Esophagus mucosa (tissue), 1 donor: ENCODE results near the gene SV2B. TPM values are rescaled to one million over a fixed set of nuclear protein-coding genes. Genes with fewer than 3 reads are reported as not detected.
"Not testable (repeated sequence)": the region's sequence is repeated elsewhere in the genome, so short reads cannot be mapped to it uniquely, and the experiment has no call there.

Source experiments
- ATAC-seq: fragments of 200-7000 bp; cut with Tn5 transposase; one replicate; pipeline ENCODE4 v1.9.1; 2020
- total RNA-seq: library from RNA; stranded (reverse); gene quantifications from one replicate; pipeline ENCODE4 v1.2.4, GENCODE V29; 2023
- donor health status: DM: yes; HTN: yes; CAD: no.

Gene SV2B
- total RNA-seq, 1 donor from 2014 or later: 0.28 TPM

DNA sequence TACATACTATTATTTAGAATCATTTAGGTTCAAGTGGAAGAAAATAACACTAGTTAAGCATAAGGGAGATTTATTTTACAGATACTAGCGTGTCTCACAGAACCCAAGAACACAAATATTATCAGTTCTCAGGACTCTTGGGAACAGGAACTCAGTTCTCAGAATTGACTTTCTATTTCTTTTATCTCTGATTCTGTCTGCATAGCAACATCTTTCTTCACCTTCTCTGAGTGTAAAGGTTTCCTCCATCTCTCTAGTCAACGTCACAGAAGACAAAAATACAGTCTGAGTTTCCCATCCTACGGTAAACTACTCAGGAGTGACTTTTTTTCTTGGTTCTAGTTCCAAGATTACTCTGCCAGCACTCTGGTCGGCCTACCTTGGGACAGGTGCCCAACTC lies 220.0 kb downstream of the SV2B start:
- no peak for ATAC-seq

DNA sequence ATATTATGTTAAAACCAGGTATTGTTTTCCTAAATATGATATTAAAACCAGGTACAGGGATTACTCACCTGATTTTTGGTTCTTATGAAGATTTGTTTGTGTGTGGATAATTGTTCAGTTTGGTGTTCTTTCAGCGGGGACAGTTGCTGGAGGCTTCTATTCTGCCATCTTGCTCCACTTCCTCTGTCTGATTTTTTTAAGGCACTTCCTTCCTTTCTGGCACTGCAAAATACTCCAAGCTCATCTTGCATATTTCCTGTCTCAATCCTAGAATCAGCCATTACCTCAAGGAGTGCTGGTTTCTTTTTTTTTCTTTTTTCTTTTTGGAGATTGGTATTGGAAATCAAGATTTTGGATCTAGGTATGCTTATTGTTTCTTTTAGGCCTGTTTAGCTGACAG lies 229.9 kb downstream of the SV2B start:
- ATAC-seq: no peak

DNA sequence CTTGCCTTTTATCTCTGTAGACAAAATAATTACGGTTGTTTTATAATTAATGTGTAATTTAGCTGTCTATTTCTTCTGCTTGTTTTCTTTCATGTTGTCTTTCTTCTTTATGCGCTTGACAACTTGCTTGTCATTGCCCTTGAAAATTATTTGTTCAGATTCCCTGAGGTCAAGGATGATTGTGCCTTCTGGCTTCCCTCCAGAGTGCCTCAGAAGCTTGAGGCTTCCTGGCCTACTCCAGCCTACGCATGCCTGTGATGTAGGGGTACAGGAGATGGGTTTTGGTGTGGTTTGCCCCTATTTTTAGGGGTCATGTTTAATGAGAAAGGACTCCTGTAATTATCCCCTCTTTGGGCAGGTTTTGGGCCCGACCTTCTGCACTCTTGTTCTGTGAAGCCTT lies 231.5 kb downstream of the SV2B start:
- no peak for ATAC-seq

DNA sequence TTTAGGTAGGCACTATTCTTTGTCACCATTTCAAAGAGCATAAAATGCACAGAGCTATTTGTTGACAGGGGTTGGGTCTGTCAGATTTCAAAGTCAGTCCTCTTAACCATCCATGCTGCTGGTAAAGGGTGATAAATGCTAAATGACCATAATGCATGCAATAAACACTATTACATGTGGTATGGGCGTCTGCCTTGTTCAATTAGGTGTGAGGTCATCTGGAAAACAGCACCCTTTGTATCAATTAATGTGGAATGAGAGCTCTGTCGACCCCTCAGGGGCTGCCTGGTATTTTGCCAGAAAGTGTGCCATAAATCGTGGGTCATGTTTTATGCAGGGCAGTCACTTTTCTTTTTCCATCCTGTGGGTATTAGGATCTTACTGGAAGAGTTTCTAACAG lies 235.6 kb downstream of the SV2B start:
- no peak for ATAC-seq

DNA sequence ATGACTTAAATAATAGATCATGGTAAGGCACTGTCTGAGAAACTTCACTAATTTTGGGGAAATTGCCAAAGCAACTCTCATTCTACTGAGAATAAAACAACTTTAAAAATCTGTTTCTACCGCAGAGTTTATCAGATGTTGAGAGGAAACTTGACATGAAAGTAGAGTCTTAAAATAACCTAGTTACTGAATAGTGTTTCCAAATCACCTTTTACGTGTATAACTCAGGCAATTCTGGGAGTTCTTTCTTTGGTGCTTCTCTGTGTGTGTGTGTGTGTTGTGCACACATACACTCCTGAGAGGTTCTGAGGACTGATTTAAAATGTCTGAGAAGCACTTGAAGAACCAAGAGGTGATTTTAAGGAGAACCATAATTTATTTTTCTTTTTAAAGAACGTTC lies 236.6 kb downstream of the SV2B start:
- ATAC-seq: no peak

DNA sequence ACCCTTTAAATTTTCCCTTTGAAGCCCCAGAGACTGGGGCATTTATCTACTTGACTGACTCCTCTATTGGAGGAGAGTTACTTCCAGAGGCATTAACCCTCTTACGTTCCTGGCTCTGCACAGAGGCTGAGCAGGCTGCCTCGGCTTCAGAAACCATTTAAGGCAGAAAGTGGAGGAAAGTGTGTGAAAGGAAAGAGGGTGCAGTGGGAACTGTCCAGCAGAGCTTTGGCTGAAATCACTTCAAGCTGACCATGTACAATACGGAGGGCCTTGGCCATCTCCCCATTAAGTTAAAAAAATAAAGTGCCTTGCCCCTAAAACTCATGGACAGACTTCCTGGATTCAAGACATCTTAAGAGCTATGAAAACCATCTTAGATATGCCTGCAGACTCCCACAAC lies 238.7 kb downstream of the SV2B start:
- ATAC-seq: no peak

DNA sequence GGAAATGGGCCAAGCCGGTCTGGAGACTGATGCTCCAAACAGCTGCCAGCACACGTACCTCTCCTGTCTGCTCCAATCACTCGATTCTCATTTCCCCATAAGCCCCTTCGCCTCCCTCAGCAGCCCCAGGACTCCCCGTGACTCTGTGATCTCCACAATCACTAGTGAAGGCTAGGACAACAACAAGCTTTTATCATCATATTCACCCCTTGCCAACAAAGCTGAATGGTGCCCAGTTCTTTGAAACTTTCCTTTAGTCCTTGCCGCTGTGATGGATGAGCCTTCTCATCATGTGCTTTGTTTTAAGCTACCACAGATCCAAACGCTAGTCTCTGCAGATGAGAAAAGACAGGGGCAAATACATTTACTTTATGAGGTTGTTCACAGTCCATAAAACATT lies 242.0 kb downstream of the SV2B start:
- no peak for ATAC-seq

DNA sequence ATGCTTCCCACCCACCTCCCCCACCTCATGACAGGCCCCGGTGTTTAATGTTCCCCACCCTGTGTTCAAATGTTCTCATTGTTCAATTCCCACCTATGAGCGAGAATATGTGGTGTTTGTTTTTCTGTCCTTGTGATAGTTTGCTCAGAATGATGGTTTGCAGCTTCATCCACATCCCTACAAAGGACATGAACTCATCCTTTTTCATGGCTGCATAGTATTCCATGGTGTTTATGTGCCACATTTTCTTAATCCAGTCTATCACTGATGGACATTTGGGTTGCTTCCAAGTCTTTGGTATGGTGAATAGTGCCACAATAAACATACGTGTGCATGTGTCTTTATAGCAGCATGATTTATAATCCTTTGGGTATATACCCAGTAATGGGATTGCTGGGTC lies 244.9 kb downstream of the SV2B start:
- not testable (repeated sequence) for ATAC-seq

DNA sequence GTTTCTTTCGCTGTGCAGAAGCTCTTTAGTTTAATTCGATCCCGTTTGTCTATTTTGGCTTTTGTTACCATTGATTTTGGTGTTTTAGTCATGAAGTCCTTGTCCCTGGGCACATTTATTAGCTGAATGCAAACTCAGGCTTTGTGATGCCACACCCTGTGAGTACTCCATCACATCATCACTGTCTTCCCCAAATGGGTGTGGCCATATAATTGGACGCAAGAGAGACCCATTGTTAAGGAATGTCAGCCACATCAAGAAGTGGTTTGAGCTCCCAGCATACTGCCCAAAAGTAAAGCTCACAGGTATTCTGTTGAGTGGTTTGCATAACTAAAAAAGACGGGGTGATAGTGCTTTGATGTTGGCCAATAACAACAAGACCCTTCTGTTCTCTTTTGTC lies 245.7 kb downstream of the SV2B start:
- no peak for ATAC-seq

DNA sequence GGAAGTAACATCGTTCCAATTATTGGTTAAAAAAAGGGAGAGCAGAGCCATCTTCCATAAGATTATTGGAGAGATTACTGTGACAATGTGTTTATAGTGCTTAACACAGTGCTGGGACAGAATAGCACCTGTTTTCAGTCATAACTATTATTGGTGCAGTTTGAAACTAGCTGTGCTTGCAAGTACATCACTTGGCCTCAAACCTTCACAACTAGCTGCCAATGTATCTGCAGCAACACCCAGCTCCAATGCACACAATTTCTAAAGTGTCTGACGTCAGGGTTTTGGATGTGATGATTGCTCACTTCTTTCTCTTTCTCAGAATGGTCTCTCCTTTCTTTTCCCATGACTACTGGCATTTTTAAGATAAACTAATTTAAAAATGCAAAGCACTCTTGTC lies 246.2 kb downstream of the SV2B start:
- no peak for ATAC-seq

DNA sequence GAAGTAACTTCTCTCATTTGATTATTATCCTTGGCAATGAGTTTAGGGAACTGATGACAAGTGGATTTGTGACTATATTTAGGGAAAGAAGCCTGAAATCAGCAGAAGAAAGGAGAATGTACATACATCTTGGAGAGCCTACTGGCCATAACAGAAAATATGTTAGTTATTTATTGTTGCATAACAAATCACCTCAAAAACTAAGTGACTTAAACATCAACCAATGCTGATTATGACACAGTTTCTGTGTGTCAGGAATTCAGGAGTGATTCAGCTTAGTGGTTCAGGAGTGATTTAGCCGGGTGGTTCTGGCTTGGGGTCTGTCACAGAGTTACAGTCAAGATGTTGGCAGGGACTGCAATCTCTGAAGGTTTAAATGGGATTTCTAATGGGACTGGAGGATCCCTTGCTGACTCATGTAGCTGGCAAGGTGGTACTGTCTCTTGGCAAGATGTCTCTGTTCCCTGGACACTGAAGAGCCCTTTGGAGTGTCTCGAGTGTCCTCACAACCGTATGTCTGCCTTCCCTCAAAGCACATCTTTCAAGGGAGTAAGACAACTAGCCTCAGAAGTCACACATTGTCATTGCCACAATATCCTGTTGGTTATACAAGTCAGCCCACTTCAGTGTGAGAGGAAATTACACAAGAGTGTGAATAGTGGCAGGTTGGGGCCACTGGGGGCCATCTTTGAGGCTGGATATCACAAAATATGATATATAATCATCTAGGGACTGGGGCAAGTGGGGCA lies 248.9 kb downstream of the SV2B start:
- no peak for ATAC-seq

Other genes with a start within 250 kb of the SV2B start
- 30.6 TPM for gene FURIN, start 231.7 kb upstream of the SV2B start, total RNA-seq
- gene FES, start 215.8 kb upstream of the SV2B start, total RNA-seq: 3.8 TPM
- gene MAN2A2, start 197.0 kb upstream of the SV2B start, total RNA-seq: 15.3 TPM
- gene HDDC3, start 167.7 kb upstream of the SV2B start, total RNA-seq: 10.6 TPM
- gene UNC45A, start 165.0 kb upstream of the SV2B start, total RNA-seq: 48.9 TPM
- gene RCCD1, start 145.4 kb upstream of the SV2B start, total RNA-seq: 8.8 TPM
- gene PRC1, start 105.7 kb upstream of the SV2B start, total RNA-seq: 49.4 TPM
- 13.4 TPM for gene VPS33B, start 77.7 kb upstream of the SV2B start, total RNA-seq